Islet of Langerhans (tissue), 1 donor: ENCODE measurements around the gene FBXO33.

ENCODE experiments used
- FAIRE-seq: peaks from one replicate; lab custom pipeline; 2011; peaks lifted over from hg19 to GRCh38; lab: Jason Lieb, UNC

FBXO33 gene, protein sequence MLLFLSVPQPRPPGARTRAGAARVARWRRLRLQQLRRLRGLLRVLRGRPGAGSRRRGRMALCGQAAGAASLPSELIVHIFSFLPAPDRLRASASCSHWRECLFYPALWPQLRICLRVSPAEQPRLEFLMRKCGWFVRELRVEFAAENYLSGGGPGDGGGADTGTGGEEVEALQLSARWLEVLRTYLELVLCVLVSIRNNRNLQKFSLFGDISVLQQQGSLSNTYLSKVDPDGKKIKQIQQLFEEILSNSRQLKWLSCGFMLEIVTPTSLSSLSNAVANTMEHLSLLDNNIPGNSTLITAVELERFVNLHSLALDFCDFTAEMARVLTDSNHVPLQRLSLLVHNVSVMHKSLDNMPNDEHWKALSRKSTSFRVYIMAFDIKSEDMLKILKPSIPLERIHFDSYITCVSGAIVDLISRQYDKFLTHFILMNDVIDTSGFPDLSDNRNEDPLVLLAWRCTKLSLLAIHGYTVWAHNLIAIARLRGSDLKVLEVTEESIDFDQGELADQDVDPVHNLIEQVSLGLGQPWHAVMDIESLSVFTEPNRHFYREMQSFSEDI

DNA sequence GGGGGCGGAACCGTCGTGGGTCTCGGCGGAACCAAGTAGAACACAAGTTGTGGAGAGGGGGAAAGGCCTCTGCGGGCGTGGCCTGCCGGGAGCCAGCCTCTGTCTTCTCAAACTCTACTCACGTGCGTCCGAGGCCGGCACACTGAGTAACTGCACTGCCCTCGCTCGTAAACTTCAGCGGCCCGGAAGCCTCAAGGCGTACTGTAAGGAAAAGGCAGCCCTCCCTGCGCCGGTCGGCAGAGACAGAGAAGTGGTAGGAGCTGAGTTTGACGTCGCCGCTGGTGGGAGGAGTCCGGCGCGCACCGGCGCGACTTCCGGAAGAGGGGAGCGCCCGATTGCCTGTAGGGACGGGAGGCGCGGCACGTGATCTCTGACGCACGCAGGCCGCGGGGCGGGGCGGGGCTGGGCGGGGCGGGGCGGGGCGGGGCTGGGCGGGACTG lies at the start of gene FBXO33:
Gene FBXO33 (minus strand): TSS at position 255 of the 440 bp plus-strand sequence. CDS start 271 bp downstream, outside the sequence.
- FAIRE-seq: no peak

DNA sequence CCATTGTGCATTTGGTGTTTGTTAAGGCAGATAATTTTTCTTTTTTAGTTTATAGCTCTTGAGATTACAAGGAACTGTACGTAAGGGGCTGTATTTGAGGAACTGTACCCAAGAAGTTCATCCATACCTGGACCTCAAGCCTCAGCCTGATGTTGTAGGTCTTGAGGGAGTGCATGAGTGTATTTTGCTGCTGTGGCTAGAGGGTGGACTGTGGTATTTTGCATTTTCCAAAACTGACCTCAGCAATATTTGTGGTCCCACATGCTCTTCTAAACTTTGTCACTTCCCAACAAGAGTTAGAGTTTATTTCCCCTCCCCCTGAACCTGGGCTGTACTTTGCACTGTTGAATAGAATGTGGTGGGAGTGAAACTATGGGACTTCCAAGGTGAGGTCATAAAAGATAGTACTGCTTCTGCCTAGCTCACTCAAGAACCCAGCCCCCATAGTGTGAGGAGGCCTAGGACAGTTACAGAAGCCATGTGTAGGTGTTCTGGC lies 42.2 kb upstream of the FBXO33 start:
- FAIRE-seq: no peak

DNA sequence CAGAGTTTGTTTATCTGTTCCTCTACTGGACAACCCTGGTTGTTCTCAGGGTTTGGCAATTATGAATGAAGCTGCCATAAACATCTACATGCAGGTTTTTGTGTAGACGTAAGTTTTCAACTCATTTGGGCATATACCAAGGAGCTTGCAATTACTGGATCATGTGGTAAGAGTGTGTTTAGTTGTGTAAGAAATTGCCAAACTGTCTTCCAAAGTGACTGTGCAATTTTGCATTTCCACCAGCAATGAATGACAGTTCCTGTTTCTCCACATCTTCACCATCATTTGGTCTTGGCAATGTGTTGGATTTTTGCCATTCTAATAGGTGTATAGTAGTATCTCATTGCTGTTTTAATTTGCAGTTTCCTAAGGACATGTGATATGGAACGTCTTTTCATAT lies 39.8 kb upstream of the FBXO33 start:
- no peak for FAIRE-seq

DNA sequence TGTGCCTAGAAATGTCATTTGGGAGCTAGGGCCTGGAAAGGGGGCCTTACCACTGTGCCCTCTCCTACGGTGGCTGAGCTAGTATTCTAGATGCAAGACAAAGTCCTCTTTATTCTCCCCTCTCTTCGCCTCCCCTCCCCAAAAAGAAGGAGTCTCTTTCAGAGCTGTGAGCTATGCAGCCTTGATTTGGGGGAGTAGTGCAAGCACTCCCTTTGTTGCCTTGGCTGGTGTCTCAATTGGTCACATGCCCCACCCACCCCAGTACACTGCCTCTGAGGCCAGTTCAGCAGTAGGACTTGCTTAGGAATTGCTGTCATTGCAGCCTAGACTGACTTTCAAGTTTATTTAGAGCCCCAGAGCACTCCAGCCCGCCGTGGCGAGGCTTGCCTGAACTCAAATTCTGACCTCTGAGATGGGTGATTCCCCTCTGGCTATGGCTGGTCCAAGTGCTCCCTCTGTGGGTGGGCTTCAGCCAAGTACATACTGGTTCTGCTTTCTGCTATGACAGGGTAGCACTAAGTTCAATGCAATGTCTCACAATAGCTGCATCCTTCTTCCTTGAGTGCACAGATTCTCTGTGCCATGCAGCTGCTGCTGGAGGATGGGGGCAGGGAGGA lies 37.0 kb upstream of the FBXO33 start:
- no peak for FAIRE-seq

DNA sequence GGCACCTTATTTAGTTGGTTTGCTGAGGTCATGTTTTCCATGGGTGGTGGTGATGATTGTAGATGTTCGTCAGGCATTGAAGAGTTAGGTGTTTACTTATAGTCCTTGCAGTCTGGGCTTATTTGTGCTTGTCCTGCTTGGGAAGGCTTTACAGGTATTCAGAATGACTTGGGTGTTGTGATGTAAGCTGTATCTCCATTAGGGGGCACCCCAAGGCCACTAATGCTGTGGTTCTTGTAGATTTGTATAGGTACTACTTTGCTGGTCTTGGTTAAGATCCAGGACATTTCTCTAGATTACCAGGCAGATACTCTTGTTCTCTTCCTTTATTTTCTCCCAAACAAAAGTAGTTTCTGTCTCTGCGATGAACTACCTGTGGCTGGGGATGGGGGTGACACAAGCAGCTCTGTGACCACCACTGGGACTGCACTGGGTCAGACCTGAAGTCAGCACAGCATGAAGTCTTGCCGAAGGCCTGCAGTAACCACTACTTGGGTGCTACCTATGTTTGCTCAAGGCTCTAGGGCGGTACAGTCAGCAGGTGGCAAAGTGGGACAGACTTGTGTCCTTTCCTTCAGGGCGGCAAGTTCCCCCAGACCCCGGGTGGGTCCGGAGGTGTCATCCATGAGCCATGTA lies 35.8 kb upstream of the FBXO33 start:
- FAIRE-seq: no peak

DNA sequence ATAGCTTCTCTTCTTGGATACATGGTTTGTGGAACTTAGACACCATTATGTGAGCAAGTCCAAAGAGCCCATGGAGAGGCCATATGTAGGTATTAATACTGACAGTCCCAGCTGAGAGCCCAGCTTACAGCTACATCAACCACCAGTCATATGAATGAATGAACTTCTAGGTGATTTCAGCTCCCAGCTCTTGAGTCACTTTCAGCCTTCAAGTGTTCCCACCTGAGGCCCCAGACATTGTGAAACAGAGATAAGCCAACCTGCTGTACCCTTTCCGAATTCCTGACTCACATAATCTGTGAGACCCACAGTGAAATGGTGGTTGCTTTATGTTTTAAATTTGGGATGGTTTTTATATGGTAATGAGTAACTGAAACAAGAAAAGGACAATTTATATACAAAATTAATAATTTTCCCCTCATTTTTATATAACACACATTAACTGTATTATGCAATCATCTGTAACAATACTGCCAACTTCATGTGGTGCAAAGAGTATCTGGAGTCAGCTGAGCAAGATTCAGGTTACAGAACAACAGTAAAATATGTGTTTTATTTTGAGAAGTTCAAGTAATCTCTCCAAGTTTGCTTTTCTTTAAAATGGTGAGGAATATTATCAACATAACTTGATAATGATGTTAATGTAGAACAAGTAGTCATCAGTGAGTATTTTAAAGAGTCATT lies 27.7 kb upstream of the FBXO33 start:
- no peak for FAIRE-seq

DNA sequence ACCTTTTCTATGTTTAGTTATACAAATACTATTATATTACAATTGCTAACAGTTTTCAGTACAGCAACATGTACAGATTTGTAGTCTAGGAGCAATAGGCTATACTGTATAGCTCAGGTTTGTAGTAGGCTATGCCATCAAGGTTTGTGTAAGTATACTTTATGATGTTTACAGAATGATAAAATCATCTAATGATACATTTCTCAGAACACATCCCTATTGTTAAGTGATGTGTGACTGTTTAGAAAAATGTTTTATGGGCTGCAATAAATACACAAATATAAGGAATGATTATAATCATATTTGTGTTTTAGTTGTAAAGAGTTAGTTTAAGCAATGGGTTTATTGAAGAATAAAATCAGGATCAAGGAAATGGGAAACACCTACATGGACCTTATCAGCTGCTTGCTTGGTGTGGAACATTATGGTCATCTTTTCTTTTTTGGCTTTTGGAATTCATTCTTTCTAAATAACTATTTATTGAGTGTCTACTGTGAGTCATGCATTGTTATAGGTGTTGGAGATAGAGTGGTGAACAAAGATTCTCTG lies 24.5 kb upstream of the FBXO33 start:
- no peak for FAIRE-seq

DNA sequence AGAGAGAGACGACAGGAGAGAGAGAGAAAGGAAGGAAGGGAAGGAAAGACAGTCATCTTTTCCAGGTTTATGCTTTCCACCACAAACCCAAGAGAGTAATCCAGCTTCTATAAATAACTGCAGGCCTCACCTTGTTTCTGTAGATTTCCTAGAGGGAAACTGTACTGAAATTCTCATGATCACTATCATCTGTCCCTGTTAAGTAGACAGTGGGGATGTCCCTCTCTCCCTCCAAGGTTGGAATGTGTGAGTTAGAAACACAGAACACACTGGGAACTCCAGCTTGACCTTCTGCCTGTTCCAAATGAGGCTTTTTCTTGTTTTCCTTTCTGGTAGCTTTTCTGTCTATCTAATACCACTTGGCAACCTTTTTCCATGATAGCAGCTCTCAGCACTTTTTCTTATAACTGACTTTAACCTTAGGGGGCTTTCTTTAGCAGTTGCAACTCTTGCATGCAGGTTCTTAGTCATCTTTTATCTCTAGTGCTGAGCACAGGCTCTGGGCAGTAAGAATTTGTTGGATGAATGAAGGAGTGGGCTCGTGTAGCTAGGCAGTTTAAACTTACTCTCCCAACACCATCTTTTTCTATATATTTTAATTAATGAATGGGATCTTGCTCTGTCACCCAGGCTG lies 22.8 kb upstream of the FBXO33 start:
- no peak for FAIRE-seq

DNA sequence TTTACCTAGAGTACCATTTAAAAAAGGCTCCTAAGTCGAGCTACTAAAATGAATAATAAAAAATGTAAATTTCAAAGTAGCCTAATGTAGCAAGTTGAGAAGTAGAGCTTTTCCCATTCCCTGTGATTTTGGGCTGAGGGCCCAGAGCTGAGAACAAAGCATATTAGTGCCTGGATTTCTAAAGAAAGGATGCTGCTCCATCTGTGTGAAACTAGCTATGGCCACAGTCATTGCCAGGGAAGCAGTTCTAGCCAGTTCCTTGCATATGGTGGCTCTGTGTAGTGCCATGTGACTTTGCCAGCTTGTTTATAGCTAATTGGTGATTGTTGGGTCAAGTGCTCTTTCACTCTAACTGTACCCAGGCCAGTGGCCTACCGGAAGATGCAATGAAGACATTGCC lies 20.4 kb upstream of the FBXO33 start:
- FAIRE-seq: no peak

DNA sequence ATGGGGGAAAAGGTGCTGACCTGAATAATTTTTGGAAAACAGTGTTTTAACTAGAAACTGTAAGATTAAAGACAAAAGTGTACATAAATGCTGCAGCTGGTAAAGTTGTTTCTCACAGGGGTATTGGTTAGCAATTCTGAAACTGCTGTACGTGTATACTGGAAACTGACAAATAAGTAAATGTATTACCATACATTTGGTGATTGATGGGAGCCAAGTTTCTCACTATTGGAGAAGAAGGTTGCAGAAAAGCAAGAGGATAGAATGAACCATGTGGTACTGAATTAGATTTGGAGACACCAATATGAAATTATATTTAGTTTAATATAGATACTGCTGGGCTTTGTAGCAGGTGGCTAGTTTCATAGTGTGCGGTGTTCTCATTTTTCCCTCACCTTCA lies 19.6 kb upstream of the FBXO33 start:
- FAIRE-seq: no peak

DNA sequence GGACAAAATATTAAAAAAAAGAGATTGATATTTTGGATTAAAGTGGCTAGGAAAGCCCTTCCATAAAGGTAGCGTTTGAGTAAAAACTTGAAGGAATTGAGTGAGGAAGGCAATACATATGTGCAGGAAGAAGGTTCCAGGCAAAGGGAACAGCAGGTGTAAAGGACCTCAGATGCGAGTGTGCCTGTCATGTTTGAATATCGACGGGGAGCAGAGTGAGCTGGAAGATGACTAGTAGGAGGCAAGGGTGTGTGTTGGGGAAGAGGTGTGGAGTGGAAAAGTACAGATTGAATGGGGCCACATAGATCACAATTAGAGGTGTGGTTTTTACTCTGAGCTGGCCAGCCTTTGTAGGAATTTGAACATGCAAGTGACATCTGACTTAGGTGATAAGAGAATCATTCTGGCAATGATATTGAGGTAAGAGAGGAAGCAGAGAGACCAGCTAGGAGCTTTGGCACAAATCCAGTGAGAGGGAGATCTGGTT lies 15.0 kb upstream of the FBXO33 start:
- no peak for FAIRE-seq

DNA sequence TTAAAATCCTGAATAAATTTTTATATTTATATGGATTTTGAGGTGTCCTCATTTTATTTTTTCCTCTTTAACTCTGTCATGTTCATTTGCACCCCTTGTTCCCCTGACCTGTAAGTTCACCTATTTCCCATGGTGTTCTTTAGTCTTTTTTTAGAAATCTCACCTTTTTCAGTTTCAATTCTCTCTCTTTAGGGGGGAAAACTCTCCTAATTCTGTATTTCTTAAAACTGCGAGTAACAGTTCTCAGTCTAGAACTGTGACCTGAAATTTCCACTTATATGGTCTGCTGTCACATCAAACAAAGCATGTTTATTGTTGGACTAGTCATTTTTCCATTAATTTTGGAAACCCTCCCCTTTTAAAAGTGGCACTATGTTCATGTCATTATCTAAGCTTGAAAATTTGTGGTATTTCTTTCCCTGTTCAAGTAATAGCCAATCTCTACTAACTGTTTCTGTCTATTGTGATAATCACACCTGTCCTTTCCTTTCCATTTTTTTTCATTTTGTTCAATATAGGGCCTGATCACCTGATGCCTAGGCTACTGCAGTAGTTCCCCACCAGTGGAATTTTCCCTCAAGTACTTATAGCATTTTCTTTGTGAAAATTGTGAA lies 14.0 kb upstream of the FBXO33 start:
- FAIRE-seq: no peak

DNA sequence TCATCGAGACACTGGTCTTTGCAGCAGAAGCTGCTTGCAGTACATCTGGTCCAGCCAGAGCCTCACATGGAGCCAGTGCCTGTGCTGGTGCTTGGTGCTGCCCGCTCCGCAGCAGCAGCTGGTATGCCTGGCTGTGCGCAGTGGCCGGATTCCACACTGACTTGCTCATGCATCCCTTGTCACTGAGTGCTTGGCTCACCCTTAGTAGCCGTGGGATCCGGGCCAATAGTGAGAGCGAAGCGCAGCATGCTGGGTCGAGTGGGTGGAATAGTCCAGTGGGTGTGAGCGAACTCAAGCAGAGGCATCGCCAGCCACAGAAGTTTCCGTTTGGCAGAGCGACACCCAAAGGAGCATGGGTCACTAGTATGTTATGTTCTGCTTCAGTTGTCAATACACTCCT lies 10.1 kb upstream of the FBXO33 start:
- FAIRE-seq: no peak

DNA sequence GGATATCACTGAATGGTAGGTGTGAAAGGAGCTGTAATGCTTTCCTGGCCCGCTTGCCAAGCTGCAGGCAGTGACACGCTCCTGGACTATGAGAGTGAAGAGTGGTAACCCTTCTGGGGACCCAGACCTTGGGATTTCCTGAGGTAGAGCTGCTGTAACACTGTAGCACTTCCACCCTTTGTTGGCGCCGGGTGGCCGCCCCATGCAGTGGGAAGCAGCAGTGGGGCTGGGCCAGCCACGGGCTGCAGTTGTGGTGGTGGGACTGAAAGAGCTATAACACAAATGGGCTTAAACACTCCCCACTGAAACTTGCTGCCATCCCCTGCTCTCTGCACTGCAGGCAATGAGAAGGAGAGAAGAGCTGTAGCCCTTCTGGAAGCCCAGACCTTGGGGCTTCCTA lies 9.6 kb upstream of the FBXO33 start:
- FAIRE-seq: no peak

DNA sequence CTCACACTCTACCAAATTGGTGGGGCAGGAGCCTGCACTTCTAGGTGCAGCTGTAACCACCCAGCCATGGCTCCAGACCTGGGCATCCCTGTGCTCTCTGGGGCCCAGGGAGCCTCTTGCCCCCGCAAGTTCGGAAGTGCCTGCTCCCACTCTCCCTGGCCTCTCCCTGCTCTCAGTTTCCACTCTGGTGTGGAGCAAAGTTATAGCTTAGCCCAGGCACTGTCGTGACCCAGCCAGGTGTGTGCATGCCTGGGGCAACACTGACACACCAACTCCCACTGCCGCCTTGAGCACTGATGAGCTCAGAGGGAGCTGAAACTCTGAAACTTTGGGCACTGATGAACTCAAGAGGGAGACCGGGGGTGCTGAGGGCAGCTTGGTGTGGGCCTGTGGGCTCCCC lies 8.7 kb upstream of the FBXO33 start:
- no peak for FAIRE-seq

DNA sequence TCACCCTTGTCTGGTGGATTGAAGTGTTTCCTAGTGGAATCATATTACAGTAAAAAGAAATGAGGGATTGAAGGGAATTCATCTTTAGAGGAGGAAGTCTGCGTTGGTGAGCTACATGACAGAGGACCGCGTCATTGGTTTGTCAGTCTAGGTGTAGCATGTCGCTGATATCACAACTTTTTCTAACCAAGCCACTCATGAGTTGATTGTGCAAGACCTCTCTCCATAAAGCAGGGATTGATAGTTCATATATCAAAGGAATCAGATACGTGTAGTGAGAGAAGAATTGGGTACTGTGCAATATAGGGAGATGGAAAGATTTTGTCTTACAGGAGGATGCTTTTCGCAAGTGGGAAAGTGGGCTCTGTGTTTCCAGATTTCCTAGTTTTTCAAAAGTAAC lies 3.0 kb upstream of the FBXO33 start:
- no peak for FAIRE-seq

DNA sequence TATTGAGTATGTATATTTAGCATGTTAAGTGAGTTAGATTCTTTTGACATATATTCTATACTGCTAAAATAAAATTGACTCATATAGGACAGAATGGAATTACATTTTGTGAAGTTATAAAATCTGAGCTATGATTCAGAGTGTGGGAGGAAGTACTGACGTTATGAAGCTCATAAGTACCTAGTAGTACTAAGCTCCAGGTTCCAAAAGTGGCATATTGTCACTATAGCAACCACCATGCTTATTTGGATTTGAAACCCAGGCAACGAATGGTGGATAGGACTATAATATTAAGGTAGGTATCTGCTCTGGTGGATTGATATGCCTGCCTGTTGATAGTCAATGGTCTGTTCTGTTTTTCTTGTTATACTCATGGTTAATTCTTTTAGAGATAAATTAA lies 2.2 kb upstream of the FBXO33 start:
- no peak for FAIRE-seq

DNA sequence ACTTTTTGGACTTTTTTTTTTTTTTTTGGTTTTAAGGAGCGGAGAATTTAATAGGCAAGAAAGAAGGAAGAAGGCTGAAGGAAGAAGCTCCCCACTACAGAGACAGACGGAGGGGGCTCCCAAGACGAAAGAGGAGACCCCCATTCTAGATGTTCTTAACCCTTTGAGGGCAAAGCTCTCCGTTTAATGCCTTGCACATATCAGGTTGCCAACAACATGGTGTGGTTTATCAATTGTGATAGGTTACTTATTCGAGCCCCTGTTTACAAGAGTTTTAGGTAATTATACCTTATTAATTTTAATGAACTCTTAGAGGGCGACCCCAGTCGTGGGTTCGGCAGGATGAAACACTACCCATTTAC lies 1.2 kb upstream of the FBXO33 start:
- FAIRE-seq: no peak

DNA sequence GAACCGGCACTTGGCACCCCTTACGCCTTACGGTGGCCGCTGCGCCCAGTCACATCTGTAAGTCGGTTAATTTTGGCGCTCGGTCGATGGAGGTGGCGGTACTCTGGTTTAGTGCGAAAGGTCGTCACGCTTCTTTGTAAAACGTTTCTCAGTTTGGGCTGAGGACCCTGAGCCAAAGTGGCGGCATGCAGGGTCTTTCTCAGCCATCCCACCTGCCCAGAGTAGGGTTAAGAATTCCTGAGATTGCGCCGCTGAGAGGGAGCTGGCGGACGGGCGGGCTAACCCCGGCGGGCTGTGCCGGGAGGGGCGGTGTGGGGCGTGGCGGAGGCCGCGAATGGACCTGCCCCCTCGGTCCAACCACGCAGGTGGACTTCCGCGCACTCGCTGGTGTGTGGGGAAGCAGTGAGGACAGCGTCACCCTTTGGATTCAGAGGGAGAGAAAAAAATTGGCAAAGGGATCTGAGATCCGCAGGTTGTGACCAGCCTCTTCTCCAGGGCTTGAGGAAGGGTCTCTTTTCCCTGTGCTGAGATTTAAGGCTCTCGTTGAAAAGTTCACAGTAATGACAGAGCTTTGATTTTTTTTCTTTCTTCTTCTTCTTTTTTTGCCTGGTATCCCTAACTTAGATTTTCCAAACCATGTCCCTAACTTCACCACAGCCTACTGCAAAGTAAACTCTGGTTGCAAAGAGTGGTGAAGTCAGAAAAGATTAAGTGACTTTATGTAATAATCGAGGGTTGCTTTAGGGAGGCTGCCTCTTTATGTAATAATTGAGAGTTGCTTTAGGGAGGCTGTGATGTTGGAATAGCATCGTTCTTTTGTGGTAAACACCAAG lies 602 bp upstream of the FBXO33 start:
- peak; percentile 5 for FAIRE-seq
